ENCODE data around the gene KLC3. TPM values are rescaled to one million over a fixed set of nuclear protein-coding genes. Genes with fewer than 3 reads are reported as not detected.

KLC3 gene
- total RNA-seq = 0.19 TPM in 1 of 2 replicates, not detected in the other

GRCh38 chr19:45340232-45340898 lies at the start of gene KLC3:
KLC3 (plus strand) TSS chr19:45340750; CDS start chr19:45345542, 4,792 bp downstream.

GRCh38 chr19:45322744-45323281 lies 17.7 kb upstream of the KLC3 start, which contains the start of gene CKM:
CKM (minus strand) TSS chr19:45322875; CDS start chr19:45319713, 3,162 bp downstream.

GRCh38 chr19:45370410-45371204 lies 30.1 kb downstream of the KLC3 start, which contains the start of gene ERCC2:
ERCC2 (minus strand) TSS chr19:45370573; CDS start chr19:45370540, 33 bp downstream.

Other genes with a start within 250 kb of the KLC3 start
- gene PPP1R37, start 247.6 kb upstream of the KLC3 start, total RNA-seq = 23.1 and 25.9 TPM in 2 replicates
- 0.09 and 0.19 TPM in 2 replicates for gene NKPD1, start 179.8 kb upstream of the KLC3 start, total RNA-seq
- 11.6 and 12.7 TPM in 2 replicates for gene TRAPPC6A, start 162.5 kb upstream of the KLC3 start, total RNA-seq
- 2.2 and 3.9 TPM in 2 replicates for gene BLOC1S3, start 162.0 kb upstream of the KLC3 start, total RNA-seq
- gene EXOC3L2, start 95.3 kb upstream of the KLC3 start, total RNA-seq = 0.66 and 2.1 TPM in 2 replicates
- gene MARK4, start 89.5 kb upstream of the KLC3 start, total RNA-seq = 10.4 and 18.9 TPM in 2 replicates
- not detected in 2 replicates for gene CKM, start 17.9 kb upstream of the KLC3 start, total RNA-seq
- 26.1 and 55.5 TPM in 2 replicates for gene ERCC2, start 29.8 kb downstream of the KLC3 start, total RNA-seq
- gene PPP1R13L, start 64.3 kb downstream of the KLC3 start, total RNA-seq = 4.5 and 25.9 TPM in 2 replicates
- 16.6 and 17.5 TPM in 2 replicates for gene POLR1G, start 65.9 kb downstream of the KLC3 start, total RNA-seq
- 77.0 and 82.2 TPM in 2 replicates for gene ERCC1, start 83.2 kb downstream of the KLC3 start, total RNA-seq
- 0.27 and 0.66 TPM in 2 replicates for gene FOSB, start 127.2 kb downstream of the KLC3 start, total RNA-seq
- 5.1 and 5.9 TPM in 2 replicates for gene RTN2, start 156.3 kb downstream of the KLC3 start, total RNA-seq
- gene PPM1N, start 157.7 kb downstream of the KLC3 start, total RNA-seq = 0.90 and 1.4 TPM in 2 replicates
- 131 and 141 TPM in 2 replicates for gene VASP, start 166.7 kb downstream of the KLC3 start, total RNA-seq
- gene OPA3, start 244.1 kb downstream of the KLC3 start, total RNA-seq = 5.0 and 6.0 TPM in 2 replicates

All from endothelial cell of coronary artery (primary cell).